Tongue (tissue), 2 donors: ENCODE data around the gene BEND7. TPM values are rescaled to one million over a fixed set of nuclear protein-coding genes. Genes with fewer than 3 reads are reported as not detected.

Experiments used
- DNase-seq: peaks from one replicate; pipeline ENCODE4 v3.0.0-alpha.2; 2015
- total RNA-seq: library from RNA; depleted of rRNA; stranded (reverse); fragments of >200 nt; gene quantifications from one replicate; pipeline ENCODE4 v1.2.3, GENCODE V29; 2014

BEND7 gene
- total RNA-seq, 1 donor from 2014 or later: 5.1 TPM

DNA sequence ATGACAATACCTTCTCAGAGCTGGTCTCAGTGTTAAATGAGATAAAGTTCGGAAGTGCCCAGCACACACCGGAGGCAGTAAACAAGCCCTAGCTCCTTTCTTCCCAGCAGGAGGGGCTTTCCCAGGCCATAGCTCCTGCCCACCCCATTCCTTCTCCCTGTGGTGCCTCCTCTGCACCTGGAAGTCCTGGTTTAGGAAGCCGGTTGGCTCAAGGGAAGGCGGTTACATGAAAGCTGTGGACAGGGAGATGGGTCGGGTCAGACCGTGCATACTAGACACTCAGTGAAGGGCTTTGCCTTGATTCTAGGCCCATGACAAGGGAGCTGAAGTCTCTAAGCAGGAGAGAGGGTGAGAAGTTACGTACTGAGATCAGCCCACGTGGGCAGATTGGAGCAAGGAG, 8.6 kb downstream of the BEND7 start:
- no peak for DNase-seq

DNA sequence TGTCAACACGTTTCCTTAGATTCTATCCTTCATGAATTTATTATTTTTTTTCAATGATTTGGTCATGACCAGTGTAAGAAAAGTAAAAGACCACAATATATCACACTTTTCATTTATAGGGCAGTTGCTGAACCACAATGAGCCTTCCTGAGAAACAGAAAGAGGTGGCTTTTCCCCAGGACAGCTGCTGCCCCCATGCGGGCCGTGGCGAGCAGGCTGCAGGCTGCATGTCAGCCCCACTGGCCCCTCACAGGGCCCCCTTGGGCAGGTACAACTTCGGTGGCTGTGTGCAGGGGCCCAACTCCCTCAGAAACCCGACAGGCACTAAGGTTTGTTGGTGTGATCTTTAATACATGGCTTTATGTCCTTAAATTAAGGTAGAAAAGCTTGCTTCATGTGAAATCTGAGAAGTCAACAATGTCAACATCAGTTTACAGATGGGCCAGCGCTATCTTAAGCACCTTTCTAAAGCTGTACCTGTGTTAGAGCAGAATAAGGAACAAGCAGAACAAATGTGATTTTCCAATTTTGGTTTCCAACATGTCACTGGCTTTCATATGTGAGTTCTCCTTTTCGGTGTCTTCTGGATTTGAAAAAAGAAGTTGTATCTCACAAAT, 10.6 kb downstream of the BEND7 start:
- DNase-seq: peak; percentile 38

DNA sequence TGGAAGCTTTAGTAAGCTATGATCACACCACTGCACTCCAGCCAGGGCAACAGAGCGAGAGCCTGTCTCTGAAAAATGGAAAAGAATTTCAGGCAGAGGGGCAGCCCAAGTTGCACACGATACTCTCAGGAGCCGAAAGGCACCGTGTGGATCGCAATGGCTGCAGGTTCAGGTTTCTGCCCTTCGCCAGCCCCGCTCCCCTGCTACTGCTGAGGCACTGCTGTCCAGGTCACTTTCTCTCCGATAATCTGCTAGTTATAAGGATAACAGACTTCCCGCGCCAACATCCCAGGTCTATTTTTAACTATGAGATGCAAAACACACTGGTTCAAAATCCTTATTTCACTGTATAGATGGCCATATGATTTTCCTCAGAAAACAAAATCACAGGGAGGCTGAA, 11.1 kb downstream of the BEND7 start:
- no peak for DNase-seq

DNA sequence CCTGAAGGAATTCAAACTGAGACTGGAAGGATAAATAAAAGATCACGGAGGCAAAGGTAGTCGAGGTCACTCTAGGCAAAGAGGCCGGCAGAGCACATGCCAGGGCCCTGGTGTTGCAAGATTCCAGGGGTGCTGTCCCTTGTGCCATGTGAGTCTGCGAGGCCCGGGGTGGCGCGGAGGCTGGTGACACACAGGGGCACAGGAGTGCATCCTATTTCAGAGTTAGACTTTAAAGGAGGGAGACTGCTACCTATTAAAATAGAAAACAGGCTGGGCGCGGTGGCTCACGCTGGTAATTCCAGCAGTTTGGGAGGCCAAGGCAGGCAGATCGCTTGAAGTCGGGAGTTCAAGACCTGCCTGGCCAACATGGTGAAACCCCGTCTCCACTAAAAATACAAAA, 12.6 kb downstream of the BEND7 start:
- no peak for DNase-seq

DNA sequence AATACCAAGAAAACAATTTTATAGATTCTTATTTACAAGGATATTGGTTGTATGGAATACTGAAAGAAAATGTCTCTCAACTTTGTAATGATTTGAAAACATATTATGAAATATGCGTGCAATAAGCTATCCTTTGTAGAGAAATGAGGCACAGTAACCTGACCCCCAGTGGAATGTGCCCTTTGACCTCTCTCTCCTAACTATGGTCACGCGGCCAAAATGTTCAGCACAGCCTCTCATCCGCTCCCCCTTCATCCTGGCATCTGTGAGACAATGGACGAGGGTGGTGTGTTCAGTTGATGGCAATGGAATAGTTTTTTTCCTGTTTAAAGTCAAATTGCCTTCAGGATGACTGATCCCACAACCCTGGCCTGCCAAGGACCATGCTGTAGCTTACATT, 13.3 kb downstream of the BEND7 start:
- no peak for DNase-seq

DNA sequence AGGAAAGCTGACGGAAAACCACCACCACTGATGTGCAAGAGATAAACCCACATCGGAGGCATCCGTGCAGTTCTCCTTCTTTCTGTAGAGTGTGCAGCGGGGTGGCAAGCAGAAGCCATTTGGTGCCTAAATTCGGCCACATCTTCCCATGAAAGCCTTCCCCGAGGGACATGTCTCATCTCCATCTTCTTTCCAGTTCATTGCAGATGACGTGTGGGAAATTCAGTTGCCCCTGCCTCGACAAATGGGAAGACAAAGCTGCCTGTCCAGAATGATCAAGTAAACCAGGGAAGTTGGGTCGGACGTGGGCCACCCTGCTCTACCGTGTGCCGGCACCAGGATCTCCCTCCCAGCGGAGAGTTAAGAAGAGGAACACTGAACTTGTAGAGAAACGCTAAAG, 14.5 kb downstream of the BEND7 start:
- DNase-seq: no peak

DNA sequence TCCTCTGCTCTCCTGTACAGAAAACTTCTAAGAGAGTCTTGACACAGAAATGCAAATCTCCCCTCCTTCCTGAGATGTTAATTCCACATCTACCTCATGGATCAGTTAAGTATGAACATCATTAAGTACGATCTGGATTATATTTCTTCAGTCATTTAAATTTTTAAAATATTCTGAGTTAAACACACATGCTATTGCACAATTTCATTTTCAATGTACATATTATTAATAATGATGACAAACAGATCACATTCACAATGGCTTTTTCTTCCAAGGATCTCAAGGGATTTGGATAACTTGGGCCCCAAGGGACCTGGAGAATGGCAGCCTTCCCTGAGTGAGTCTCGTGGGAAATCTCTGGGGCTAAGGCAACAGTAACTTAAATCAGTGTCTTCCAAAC, 16.2 kb downstream of the BEND7 start:
- DNase-seq: no peak

DNA sequence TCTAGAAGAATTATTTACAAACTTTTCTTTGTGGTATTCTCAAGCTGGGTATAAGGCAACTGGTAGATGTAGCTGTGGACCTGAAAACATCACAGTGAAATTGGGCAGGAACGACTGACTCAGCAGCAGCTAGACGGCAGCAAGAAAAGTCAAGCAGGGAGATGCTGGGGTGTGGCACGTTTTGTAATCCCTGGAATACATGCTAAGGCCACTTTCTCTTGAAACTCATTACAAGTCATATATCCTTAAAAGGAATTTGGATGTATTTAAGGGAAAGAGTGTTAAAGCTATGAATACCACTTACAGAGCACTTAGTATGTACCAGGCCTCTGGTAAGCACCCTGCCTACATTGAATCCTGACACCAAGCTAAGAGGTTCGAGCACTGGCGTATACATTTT, 17.4 kb downstream of the BEND7 start:
- DNase-seq: no peak

DNA sequence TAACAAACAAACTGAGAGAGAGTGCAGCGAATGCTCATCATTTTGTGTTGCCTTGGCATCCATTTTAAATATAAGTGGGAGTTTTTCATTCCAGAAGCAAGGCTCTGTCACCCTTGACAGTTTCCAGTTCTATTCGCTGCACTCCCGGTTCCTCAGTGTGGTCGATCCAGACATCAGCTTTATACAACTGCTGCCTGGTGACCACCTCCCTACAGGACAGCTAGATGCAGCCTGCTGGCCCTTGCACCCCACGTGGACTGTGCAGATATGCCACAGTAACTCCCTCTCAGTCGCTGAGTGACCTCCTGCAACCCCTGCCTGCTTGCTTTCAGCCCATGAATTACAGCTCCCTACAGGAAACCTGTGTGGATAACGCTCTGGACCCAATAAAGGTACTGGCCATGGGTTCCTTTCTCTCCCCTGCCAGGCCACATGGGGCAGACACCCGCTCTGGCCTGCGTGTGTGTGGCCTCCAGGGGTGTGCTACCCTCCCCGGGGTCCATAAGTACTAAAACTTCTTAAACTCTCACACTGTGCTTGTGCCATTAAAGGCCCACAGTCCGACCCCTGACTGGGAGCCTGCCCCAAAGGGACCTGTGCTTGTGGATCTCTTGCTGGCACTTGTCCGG, 23.6 kb downstream of the BEND7 start:
- peak; percentile 37 for DNase-seq

DNA sequence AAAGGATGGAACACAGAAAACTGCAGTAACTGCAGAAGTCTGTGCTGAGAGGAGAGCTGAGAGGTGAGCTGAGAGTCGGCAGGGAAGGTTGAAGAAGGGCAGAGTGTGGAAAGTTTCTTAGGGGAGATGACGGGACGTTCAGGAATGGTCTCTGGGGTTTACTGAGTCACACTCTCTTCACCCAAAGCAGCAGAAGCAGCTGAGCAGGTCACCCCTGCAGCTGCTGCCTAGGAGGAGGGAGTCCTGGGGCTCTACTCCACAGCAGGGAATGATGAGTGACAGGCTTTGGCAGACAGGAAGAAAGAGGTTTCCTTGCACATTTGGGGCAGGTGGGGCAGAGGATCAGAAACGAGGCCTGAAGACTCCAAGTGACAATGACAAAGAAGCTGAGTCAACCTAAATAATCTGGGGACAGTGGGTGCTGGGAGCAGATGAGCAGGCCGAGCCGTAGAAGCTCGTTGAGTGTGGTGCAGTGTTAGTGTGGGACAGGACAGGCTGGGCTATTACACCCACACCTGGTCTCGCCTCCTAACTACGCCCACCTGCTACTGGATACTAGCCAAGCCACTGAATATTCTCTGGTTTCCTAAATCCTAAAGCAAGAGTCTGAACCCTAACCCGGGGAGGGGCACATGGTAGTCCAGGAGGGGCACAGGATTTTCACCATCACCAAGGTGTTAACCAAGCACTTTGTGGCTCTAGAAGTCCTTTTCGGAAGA, 24.9 kb downstream of the BEND7 start:
- DNase-seq: peak; percentile 14

DNA sequence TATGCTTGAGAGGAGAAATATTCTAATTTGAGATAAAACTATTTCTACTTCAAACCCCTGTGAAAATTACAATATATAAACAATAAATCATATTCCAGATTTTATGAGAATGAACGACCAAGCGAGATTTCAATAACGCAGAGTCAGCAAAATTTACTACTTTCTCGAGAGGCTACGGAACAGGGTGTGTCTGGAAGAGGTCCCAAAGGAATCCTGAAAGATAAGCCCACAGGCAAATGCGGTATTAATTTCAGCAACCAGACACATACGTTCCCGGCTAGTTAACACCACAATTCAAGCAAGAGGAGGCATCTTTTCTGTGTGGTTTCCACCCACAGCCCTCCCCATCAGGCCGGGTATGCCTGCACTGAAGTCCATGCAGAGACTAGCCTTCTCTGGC, 26.4 kb downstream of the BEND7 start:
- DNase-seq: no peak

DNA sequence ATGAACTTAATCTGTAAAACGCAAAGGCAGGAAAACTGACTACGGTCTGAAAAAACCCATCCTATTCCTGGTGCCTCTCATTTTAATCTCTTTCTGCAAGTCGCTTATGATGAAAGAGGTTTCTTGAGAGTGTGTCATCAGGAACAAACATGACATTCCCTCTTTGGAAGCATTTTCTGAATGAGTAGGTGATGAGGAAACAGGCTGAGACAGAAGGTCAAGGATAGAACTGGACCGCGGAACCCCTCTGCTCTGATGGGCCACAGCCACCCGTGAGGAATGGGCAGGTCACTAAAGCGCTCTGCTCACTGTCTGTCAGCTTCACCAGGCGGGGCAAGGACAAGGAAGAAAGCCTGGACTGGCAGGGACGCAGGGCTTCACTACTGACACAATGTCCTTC, 28.6 kb downstream of the BEND7 start:
- no peak for DNase-seq

DNA sequence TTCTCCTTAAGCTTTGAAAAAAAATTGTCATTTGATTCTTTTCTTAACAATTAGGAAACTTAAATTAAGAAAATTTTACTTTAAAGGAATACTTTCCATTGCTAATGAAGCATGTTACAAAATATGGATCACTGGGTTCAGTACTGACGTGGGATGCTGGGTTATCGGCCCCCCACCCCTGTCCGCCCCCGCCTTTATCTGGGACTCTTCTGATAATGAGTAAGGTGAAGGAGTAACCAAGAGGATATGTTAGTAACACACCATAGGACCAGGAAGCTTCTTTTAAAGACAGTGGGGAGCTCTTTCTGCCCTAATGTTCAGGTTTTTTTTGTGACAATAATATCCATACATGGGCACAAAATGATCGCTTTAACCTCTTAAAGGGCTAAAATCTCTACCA, 29.7 kb downstream of the BEND7 start:
- no peak for DNase-seq

DNA sequence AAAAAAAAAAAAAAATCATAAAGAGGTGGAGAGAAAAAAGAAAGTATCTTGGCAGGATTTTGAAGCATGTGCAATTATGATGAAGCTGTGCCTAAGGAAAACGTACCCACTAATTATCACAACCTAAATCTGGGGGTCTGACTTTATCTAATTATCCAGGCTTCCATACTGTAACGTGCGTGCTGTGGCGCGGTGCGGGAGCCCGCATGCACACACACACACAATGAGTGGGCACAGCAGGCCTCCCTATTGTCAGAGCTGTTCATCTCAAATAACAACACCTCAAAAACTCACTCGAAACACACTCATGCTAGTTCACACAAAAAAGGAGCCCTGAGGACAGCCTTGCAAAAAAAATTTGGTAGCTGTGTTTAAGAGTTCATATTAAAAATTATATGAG, 31.9 kb downstream of the BEND7 start:
- no peak for DNase-seq

DNA sequence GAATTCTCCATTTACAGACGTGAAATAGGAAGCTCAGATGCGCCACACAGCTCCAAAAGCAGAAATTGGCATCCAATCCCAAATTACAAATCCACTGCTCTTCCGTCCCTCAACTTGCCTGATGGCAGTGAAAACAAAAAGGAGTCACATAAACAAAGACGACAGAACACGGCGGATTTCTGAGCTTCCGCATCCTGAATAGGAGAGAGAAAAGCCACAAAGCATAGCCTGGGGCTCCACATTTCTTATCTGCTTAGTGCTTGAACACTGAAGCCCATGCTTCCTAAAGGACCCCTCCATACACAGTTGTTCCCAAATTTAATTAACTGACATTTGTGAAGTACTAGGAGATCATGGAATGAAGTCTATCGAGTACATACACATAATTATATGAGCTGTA, 32.6 kb downstream of the BEND7 start:
- no peak for DNase-seq

DNA sequence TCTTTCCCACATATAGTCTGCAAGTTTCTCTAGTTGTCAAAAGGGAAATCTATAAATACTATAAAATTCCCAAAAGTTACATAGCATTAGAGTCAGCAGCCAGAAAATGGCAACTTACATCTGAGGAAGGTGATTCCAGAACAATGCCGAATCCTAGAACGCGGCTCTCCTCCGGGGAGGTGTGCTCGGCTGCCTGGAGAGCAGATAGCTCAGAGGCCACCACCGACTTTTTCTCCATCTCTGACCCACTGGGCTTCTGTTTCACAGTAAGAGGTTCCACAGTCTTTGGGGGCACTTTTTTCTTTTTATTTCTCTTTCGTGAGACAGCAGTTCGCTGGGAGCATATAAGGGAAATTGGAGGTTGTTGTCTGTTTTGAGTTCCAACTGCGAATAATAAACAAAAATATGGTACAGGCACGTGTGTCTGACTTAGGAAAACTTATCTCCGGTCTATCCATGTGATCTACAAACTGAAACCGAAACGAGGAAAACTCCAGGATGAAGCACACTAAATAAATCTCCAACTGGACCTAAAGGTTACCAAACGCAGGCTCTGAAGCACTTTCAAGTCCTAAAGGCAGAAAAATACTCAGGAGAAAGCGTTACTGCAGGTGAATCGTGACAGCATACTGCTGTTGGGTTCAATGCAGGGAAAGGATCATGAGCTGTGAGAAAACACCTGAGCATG, 36.2 kb downstream of the BEND7 start:
- no peak for DNase-seq

DNA sequence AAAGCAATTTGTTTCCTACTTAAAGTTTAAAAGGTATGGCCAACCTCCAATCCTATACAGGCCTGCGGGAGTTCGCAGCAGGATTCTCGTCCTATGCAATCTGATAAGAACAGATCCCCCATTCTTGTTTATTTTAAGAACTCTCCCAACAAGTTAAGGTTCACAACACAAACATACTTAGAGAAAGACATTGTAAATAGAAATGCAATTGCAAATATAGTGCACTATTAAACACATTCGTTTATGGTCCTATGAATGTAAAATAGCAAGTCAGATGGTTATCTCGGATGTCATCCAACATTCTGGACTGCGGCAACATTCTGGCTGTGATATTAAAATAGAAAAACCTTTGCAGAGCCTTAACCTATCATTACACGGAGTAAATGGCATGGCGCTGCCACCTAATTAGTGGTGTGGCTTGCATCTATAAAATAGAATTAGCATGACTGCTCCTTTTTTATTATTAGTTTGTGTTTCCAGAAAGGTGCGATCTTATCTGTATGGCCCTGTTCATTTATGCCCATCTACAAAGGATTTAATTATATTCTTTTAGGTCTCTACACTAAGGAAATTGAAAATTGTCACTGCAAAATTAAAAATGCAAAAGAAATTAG, 37.0 kb downstream of the BEND7 start:
- no peak for DNase-seq

DNA sequence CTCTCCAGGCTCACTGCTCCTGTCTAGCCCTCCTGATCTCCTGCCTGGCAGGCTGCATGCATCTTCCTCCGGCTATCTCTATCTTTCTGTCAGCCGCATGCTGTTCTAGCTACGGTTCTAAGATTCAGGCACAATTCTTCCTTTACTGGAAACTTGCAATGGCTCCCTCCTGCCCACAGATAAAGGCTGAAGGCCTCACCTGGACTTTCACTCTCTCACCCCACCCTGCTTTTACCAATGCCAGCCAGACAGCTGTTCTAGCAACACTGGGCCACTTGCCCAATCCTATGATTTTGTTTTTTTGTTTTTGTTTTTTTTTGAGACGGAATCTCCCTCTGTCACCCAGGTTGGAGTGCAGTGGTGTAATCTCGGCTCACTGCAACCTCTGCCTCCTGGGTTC, 38.3 kb downstream of the BEND7 start:
- DNase-seq: no peak

DNA sequence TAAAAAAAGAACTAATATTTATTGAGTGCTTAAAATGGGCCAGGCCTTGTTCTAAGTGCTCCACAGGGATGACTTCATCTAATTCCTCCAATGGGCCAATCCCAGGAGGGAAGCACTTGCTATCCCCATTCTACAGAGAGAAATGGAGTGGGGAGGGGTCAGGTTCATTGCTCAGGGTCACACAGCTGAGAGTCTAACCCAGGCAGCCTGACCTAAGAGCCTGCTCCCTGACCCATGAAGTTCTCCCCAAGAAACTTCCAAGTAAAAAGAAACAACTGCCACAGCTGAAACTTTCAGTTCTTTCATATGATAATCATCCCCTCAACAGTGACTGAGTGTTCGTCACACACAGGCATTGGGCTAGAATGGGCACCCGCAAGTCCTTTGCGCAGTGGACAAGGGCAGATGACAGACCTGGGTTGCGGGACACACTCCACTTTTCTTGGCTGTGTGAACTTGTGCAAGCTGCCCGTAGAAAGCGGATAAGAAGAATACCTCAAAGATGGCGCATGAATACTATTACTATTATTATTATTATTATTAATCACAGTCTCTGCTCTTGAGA, 39.7 kb downstream of the BEND7 start:
- no peak for DNase-seq

DNA sequence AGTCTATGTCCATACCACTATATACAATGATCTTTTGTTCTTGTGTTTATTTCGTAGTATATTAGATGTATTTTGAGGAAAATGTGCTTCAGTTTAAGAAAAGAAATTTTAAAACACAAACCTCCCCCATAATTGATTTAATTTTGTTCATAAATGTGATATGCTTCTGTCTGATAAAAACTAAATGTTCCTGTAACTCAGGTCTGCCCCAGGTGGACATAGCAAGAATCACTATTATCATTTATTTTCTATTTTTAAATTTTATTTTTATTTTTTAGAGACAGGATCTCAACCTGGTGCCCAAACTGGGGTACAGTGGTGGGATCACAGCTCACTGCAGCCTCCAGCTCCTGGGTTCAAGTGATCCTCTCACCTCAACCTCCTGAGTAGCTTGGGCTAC, 43.2 kb downstream of the BEND7 start:
- no peak for DNase-seq

DNA sequence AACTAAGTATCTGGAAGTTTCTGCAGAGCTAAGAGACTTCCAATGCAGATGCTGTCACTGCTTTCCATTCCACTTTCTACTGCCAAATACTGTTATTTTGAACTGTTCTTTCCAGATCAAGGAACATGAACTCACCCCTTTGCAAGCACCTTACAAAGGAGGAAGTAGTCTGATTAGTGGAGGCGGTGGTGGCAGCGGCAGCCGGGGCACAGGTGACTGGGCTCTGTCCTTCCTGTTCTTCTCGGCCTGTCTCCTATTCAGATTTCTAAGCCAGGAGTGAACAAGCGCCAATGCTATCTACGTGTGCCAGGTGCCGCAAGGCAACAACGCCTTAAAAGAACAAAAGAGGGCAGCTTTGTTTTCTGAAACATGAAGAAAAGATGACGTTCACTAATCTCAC, 44.9 kb downstream of the BEND7 start:
- no peak for DNase-seq

DNA sequence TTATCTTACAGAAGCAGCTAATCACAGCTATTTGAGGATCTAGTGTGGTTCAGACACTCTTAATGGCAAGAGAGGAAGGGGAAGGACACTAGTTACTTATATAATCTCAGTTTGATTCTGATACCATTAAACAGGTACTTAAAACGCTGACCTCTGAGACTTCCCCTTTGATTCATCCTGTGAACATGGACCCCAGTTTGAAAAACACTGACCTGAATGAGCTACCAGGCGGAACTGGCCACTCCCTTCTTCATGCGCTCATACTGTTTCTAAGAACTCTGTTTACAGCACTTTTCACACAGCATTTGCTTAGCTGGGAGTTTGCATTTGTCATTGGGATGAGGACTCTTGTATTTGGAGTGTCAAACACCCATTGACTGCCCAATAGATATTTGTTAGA, 45.7 kb downstream of the BEND7 start:
- DNase-seq: no peak

DNA sequence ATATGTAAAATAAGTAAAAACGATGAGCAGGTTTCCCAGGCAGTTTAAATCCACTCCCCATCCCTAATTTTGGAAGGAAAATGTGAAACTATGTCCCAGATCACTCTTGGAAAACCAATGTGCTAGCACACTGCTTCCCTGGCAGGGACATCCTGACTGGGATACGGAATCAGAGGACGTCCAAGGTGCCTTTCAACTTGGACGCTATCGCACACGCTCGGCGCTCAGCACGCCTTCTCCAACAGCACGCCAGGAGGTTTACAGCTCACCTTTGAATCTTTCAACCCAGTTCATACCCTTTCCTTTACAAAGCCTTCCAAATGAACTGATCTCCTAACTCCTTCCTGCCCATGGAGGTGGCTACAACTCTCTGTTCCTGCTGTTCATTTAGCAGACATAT, 47.1 kb downstream of the BEND7 start:
- DNase-seq: no peak
